ENCODE measurements around the gene SYS1. TPM values are rescaled to one million over a fixed set of nuclear protein-coding genes. Genes with fewer than 3 reads are reported as not detected.
A peak's percentile ranks its signal among the peaks of the same experiment; 100 is the strongest.

The SYS1 gene
- total RNA-seq, 1 donor, result 31.8 TPM

DNA sequence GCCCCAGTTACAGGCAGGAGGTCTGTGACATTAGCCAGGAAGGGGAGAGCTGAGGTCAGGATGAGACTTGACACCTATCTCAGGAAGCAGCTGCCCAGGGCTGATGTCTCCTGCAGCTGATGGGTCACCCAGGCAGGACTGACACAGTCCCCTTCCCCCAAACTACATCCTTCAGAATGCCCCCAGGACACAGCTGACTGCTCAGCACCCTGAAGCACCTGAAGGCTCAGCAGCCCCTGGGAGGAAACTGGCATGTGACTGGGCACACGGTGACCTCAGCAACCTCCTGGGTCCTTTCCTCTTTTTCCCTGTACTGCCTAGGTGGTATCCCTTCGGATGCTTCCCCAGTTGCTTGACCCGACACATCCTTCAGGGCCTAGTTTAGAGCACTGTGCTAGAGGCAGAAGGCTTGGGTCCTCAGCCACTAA, 16.7 kb upstream of the SYS1 start:
- Histone ChIP-seq H4K20me1 (ENCODE audit: insufficient read depth, low read length) (peaks cover 50% of the 10 kb centered on the region), H3K4me2 (ENCODE audit: insufficient read depth, low read length) (peak overlapping the region; percentile 91), H2AFZ (ENCODE audit: low read length) (no peak overlapping the region), H3K27me3 (ENCODE audit: insufficient read depth, low read length) (no peaks in the 10 kb centered on the region), H3K79me2 (ENCODE audit: insufficient read depth, low read length) (peaks cover 69% of the 10 kb centered on the region), H3K4me1 (ENCODE audit: insufficient read depth, low read length) (peaks cover 63% of the 10 kb centered on the region), H3K9me3 (ENCODE audit: low read depth, low read length) (no peaks in the 10 kb centered on the region), H3K4me3 (ENCODE audit: insufficient read depth, low read length) (peak overlapping the region; percentile 90), H3K36me3 (ENCODE audit: insufficient read depth, low read length) (peaks cover 31% of the 10 kb centered on the region), H3K27ac (ENCODE audit: low read depth, low read length) (peak overlapping the region; percentile 100)
- DNase-seq (ENCODE audit: insufficient read length, low spot score, missing footprints), result no peak
- TF ChIP-seq, protein P1, sequence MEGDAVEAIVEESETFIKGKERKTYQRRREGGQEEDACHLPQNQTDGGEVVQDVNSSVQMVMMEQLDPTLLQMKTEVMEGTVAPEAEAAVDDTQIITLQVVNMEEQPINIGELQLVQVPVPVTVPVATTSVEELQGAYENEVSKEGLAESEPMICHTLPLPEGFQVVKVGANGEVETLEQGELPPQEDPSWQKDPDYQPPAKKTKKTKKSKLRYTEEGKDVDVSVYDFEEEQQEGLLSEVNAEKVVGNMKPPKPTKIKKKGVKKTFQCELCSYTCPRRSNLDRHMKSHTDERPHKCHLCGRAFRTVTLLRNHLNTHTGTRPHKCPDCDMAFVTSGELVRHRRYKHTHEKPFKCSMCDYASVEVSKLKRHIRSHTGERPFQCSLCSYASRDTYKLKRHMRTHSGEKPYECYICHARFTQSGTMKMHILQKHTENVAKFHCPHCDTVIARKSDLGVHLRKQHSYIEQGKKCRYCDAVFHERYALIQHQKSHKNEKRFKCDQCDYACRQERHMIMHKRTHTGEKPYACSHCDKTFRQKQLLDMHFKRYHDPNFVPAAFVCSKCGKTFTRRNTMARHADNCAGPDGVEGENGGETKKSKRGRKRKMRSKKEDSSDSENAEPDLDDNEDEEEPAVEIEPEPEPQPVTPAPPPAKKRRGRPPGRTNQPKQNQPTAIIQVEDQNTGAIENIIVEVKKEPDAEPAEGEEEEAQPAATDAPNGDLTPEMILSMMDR (IDR thresholded peaks at IDR 0.05; ENCODE audit: extremely low read depth, low read depth, low read length), result no peak

DNA sequence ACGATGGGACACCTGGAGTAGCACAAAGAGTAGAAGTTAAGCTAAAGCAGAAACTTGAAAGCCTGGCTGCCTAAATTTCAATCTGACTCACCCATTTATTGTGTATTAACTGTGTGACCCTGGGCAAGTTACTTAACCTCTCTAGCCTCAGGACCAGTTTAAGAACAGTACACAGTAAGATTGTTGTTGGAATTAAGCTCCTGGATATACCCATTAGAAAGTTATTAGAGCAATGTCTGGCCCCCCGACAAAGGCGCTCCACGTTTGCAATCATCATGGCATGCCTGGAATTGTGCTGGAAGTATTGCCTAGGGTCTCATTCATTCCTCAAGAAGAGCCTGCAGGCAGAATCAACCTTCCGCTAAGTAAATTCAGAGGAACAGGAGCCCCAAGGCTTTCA, 16.1 kb upstream of the SYS1 start:
- DNase-seq (ENCODE audit: insufficient read length, low spot score, missing footprints), result peak; percentile 45
- Histone ChIP-seq H3K4me2 (ENCODE audit: insufficient read depth, low read length) (peak overlapping the region; percentile 91), H3K4me1 (ENCODE audit: insufficient read depth, low read length) (peaks cover 57% of the 10 kb centered on the region), H3K4me3 (ENCODE audit: insufficient read depth, low read length) (peak overlapping the region; percentile 90), H2AFZ (ENCODE audit: low read length) (no peak overlapping the region), H3K9me3 (ENCODE audit: low read depth, low read length) (no peaks in the 10 kb centered on the region), H4K20me1 (ENCODE audit: insufficient read depth, low read length) (peaks cover 46% of the 10 kb centered on the region), H3K79me2 (ENCODE audit: insufficient read depth, low read length) (peaks cover 64% of the 10 kb centered on the region), H3K36me3 (ENCODE audit: insufficient read depth, low read length) (peaks cover 25% of the 10 kb centered on the region), H3K27ac (ENCODE audit: low read depth, low read length) (peak overlapping the region; percentile 100), H3K27me3 (ENCODE audit: insufficient read depth, low read length) (no peaks in the 10 kb centered on the region)
- TF ChIP-seq, protein P1 (IDR thresholded peaks at IDR 0.05; ENCODE audit: extremely low read depth, low read depth, low read length), result no peak

DNA sequence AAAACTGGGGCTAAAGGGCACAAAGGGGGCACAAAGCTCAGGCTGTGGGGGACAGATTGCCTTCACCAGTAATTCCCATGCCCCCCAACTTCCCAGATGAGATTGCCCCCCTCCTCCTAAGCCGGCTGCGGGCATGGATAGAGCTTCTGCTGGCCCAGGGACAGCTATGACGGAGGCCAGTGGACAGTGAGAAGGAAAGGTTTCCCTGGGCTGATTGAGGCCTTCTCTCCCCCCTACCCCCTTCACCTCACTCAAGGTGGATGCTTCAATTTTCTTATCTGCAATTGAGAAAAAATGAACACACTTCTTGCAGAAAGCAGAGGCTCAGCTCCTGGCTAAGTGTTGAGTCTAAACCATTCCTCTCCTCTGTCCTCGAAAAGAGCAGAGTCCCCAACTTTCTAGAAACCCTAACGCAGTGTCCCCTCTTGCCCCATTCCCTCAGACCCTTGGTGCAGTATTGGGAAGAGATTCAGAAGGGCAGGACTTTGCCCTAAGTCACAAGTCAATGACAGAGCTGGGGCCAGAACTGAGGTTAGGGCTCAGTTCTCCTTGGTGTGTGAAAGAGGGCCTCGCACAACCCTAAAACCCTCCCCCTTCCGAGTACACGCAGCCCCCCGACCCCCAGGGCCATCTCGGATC, 15.5 kb upstream of the SYS1 start:
- peak overlapping the region; percentile 91 for H3K4me2 ChIP-seq (ENCODE audit: insufficient read depth, low read length)
- peak overlapping the region; percentile 90 for H3K4me3 ChIP-seq (ENCODE audit: insufficient read depth, low read length)
- peak; percentile 82 for DNase-seq (ENCODE audit: insufficient read length, low spot score, missing footprints)
- peaks cover 23% of the 10 kb centered on the region for H3K36me3 ChIP-seq (ENCODE audit: insufficient read depth, low read length)
- H3K79me2 ChIP-seq (ENCODE audit: insufficient read depth, low read length), result peaks cover 58% of the 10 kb centered on the region
- TF ChIP-seq, protein P1 (IDR thresholded peaks at IDR 0.05; ENCODE audit: extremely low read depth, low read depth, low read length), result no peak
- H3K9me3 ChIP-seq (ENCODE audit: low read depth, low read length), result no peaks in the 10 kb centered on the region
- H3K27ac ChIP-seq (ENCODE audit: low read depth, low read length), result peak overlapping the region; percentile 100
- H4K20me1 ChIP-seq (ENCODE audit: insufficient read depth, low read length), result peaks cover 41% of the 10 kb centered on the region
- H3K4me1 ChIP-seq (ENCODE audit: insufficient read depth, low read length), result peaks cover 52% of the 10 kb centered on the region
- H3K27me3 ChIP-seq (ENCODE audit: insufficient read depth, low read length), result no peaks in the 10 kb centered on the region
- H2AFZ ChIP-seq (ENCODE audit: low read length), result no peak overlapping the region

DNA sequence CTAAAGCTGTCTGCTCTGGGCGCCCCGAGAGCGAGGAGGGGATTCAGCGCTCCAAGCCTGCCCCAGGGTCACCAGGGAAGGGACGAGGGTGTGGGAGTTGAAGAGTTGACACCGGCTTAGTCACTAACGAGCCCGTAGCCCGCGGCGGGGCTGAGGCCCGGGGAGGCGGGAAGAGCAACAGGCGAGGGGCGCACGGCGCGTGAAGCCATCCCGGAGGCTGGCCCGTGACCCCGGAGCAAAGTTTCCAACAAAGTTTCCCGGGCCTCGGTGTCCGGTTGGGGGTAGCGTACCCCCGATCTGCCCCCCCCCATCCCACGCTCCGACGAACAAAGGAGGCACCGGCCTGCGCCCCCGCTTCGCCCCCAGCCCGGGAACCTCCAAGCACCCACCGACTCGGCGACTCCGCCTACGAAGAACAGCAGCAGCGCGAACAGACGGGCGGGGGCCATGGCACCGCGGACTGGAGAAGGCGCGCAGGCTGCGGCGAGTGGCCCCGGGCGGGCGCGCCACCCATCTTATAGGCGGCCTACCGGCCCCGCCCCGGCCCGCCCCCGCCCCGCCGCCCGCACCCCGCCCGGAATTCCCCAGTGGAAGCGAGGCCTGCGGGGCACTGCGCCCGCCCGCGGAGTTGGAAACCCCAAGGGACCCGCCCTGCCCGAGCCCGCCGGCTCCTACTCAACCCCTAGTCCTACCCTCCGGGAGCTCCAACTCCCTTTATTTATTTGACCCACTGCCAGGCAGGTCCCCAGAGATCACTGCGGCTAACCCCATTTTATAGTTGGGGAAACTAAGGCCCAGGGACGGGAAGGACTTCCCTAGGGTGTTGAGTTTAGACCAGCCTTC, 14.8 kb upstream of the SYS1 start, which contains the start of gene SDC4:
TSS of gene SDC4 (minus strand) at position 489 of the 843 bp plus-strand sequence. CDS start at position 449, 40 bp downstream.
- DNase-seq (ENCODE audit: insufficient read length, low spot score, missing footprints), result peak; percentile 93
- H4K20me1 ChIP-seq (ENCODE audit: insufficient read depth, low read length), result peaks cover 41% of the 10 kb centered on the region
- peaks cover 23% of the 10 kb centered on the region for H3K36me3 ChIP-seq (ENCODE audit: insufficient read depth, low read length)
- H2AFZ ChIP-seq (ENCODE audit: low read length), result no peak within 1 kb of the TSS
- peak within 1 kb of the TSS; percentile 91 for H3K4me2 ChIP-seq (ENCODE audit: insufficient read depth, low read length)
- peaks cover 44% of the 10 kb centered on the region for H3K4me1 ChIP-seq (ENCODE audit: insufficient read depth, low read length)
- no peaks in the 10 kb centered on the region for H3K27me3 ChIP-seq (ENCODE audit: insufficient read depth, low read length)
- H3K79me2 ChIP-seq (ENCODE audit: insufficient read depth, low read length), result peaks cover 51% of the 10 kb centered on the region
- TF ChIP-seq, protein P1 (IDR thresholded peaks at IDR 0.05; ENCODE audit: extremely low read depth, low read depth, low read length), result no peak
- peak within 1 kb of the TSS; percentile 100 for H3K27ac ChIP-seq (ENCODE audit: low read depth, low read length)
- H3K4me3 ChIP-seq (ENCODE audit: insufficient read depth, low read length), result peak within 1 kb of the TSS; percentile 90
- H3K9me3 ChIP-seq (ENCODE audit: low read depth, low read length), result no peaks in the 10 kb centered on the region

All from osteoblast (primary cell).